Suprapubic skin (tissue), 4 donors: ENCODE data around the gene PLXDC1. TPM values are rescaled to one million over a fixed set of nuclear protein-coding genes. Genes with fewer than 3 reads are reported as not detected.
"Not testable (repeated sequence)": the region's sequence is repeated elsewhere in the genome, so short reads cannot be mapped to it uniquely, and the experiment has no call there.

ENCODE experiments used
- DNase-seq, 2 donors: peaks; one replicate each; pipeline ENCODE4 v3.0.0-alpha.2; 2019; ENCODE audit warnings: low spot score in 2 of 2
- H3K27ac ChIP-seq: fragments of 200-600 bp; sonication (generic); one replicate; pipeline ENCODE4 v1.5.1; 2019
- H3K27me3 ChIP-seq: fragments of 200-600 bp; sonication (generic); one replicate; pipeline ENCODE4 v1.5.1; 2019
- H3K36me3 ChIP-seq: fragments of 200-600 bp; sonication (generic); one replicate; pipeline ENCODE4 v1.5.1; 2019
- H3K4me1 ChIP-seq: fragments of 200-600 bp; sonication (generic); one replicate; pipeline ENCODE4 v1.5.1; 2019
- H3K4me3 ChIP-seq: fragments of 200-600 bp; sonication (generic); one replicate; pipeline ENCODE4 v1.5.1; 2019; ENCODE audit warnings: mild to moderate bottlenecking
- H3K9me3 ChIP-seq: fragments of 200-600 bp; sonication (generic); one replicate; pipeline ENCODE4 v1.5.1; 2019
- CTCF ChIP-seq, 2 donors: fragments of 200-600 bp in 1 of 2; fragments of 450-650 bp in 1 of 2; sonication (generic) in 1 of 2; IDR thresholded peaks; one replicate each; pipeline ENCODE4 v1.5.1; 2016 to 2019; ENCODE audit warnings: antibody characterized with exemption in 2 of 2, mild to moderate bottlenecking in 1 of 2, moderate library complexity in 1 of 2
- EP300 ChIP-seq: sonication (generic); formaldehyde crosslinking; IDR thresholded peaks from one replicate; pipeline ENCODE4 v1.6.1; 2017; ENCODE audit warnings: antibody characterized with exemption
- POLR2A ChIP-seq, 2 donors: fragments of 450-650 bp; IDR thresholded peaks; one replicate each; pipeline ENCODE4 v1.6.1; 2017; ENCODE audit warnings: antibody characterized with exemption in 2 of 2, mild to moderate bottlenecking in 2 of 2, moderate library complexity in 2 of 2
- POLR2AphosphoS5 ChIP-seq, 3 donors: sonication (generic); formaldehyde crosslinking; IDR thresholded peaks; one replicate each; pipeline ENCODE4 v1.6.1; 2017; ENCODE audit warnings: antibody characterized with exemption in 3 of 3
- WGBS: methylation state at CpG from one replicate; pipeline ENCODE4 v1.1.5; 2018; 5-methylcytosine and 5-hydroxymethylcytosine counted together
- total RNA-seq, 4 donors: library from RNA; depleted of rRNA; stranded (reverse); fragments of >200 nt; gene quantifications; one replicate each; pipeline ENCODE4 v1.1.0, GENCODE V29; 2016

Gene PLXDC1
- total RNA-seq, 4 donors from 2014 or later: 5.3 to 14.1 (median 6.3) TPM

GRCh38 chr17:39138431-39139160 lies 12.8 kb downstream of the PLXDC1 start:
- no peak for TF ChIP-seq EP300
- no peak for TF ChIP-seq POLR2A (IDR thresholded peaks at IDR 0.05)
- TF ChIP-seq CTCF (IDR thresholded peaks at IDR 0.05): no peak
- H3K36me3 ChIP-seq: no peaks in the 10 kb centered on the region
- no peaks in the 10 kb centered on the region for H3K9me3 ChIP-seq
- no peak overlapping the region for H3K27ac ChIP-seq
- peaks cover 25% of the 10 kb centered on the region for H3K4me1 ChIP-seq
- no peak for DNase-seq
- H3K4me3 ChIP-seq: no peak overlapping the region
- H3K27me3 ChIP-seq: no peaks in the 10 kb centered on the region
- 63% methylated on average over 13 of the region's 13 CpGs for WGBS

GRCh38 chr17:39134878-39135277 lies 16.6 kb downstream of the PLXDC1 start:
- no peak overlapping the region for H3K27ac ChIP-seq
- no peak overlapping the region for H3K4me3 ChIP-seq
- no peaks in the 10 kb centered on the region for H3K27me3 ChIP-seq
- peaks cover 18% of the 10 kb centered on the region for H3K4me1 ChIP-seq
- WGBS: 73% methylated on average over 5 of the region's 6 CpGs
- DNase-seq: no peak
- no peaks in the 10 kb centered on the region for H3K36me3 ChIP-seq
- TF ChIP-seq POLR2AphosphoS5 (IDR thresholded peaks at IDR 0.05): no peak
- TF ChIP-seq POLR2A (IDR thresholded peaks at IDR 0.05): no peak
- no peaks in the 10 kb centered on the region for H3K9me3 ChIP-seq

GRCh38 chr17:39132192-39132610 lies 19.2 kb downstream of the PLXDC1 start:
- Histone ChIP-seq H3K4me1 (no peaks in the 10 kb centered on the region), H3K27ac (no peak overlapping the region), H3K9me3 (no peaks in the 10 kb centered on the region), H3K4me3 (no peak overlapping the region), H3K27me3 (no peaks in the 10 kb centered on the region), H3K36me3 (no peaks in the 10 kb centered on the region)
- 76% methylated on average over 7 of the region's 7 CpGs for WGBS
- TF ChIP-seq CTCF (IDR thresholded peaks at IDR 0.05): no peak
- TF ChIP-seq POLR2A (IDR thresholded peaks at IDR 0.05): no peak
- TF ChIP-seq POLR2AphosphoS5 (IDR thresholded peaks at IDR 0.05): no peak
- TF ChIP-seq EP300: no peak
- DNase-seq: no peak

GRCh38 chr17:39131616-39132015 lies 19.8 kb downstream of the PLXDC1 start:
- Histone ChIP-seq H3K36me3 (no peaks in the 10 kb centered on the region), H3K4me1 (no peaks in the 10 kb centered on the region), H3K9me3 (no peaks in the 10 kb centered on the region), H3K4me3 (no peak overlapping the region), H3K27me3 (no peaks in the 10 kb centered on the region), H3K27ac (no peak overlapping the region)
- 86% methylated on average over 6 of the region's 6 CpGs for WGBS
- TF ChIP-seq CTCF (IDR thresholded peaks at IDR 0.05) (no peak), EP300 (no peak), POLR2AphosphoS5 (IDR thresholded peaks at IDR 0.05) (no peak), POLR2A (IDR thresholded peaks at IDR 0.05) (no peak)
- DNase-seq: no peak

- no peak for DNase-seq
- TF ChIP-seq POLR2A (IDR thresholded peaks at IDR 0.05): no peak
- Histone ChIP-seq H3K4me3 (no peak overlapping the region), H3K27ac (no peak overlapping the region), H3K36me3 (no peaks in the 10 kb centered on the region), H3K27me3 (no peaks in the 10 kb centered on the region), H3K9me3 (no peaks in the 10 kb centered on the region), H3K4me1 (no peaks in the 10 kb centered on the region)
- WGBS: 93% methylated on average over 3 of the region's 3 CpGs
Observed at GRCh38 chr17:39130205-39130604, 21.2 kb downstream of the PLXDC1 start.

GRCh38 chr17:39129544-39129943 lies 21.9 kb downstream of the PLXDC1 start:
- H3K27ac ChIP-seq, H3K36me3 ChIP-seq, H3K9me3 ChIP-seq, DNase-seq, H3K4me1 ChIP-seq, H3K4me3 ChIP-seq, H3K27me3 ChIP-seq: not testable (repeated sequence)
- 88% methylated on average over 6 of the region's 6 CpGs for WGBS

- no peaks in the 10 kb centered on the region for H3K9me3 ChIP-seq
- 86% methylated on average over 6 of the region's 6 CpGs for WGBS
- H3K4me1 ChIP-seq: no peaks in the 10 kb centered on the region
- H3K36me3 ChIP-seq: no peaks in the 10 kb centered on the region
- no peak for TF ChIP-seq POLR2AphosphoS5 (IDR thresholded peaks at IDR 0.05)
- no peak for TF ChIP-seq CTCF (IDR thresholded peaks at IDR 0.05)
- no peak for TF ChIP-seq POLR2A (IDR thresholded peaks at IDR 0.05)
- TF ChIP-seq EP300: no peak
- H3K4me3 ChIP-seq: no peak overlapping the region
- H3K27me3 ChIP-seq: no peaks in the 10 kb centered on the region
- DNase-seq: no peak
- H3K27ac ChIP-seq: no peak overlapping the region
Observed at GRCh38 chr17:39126436-39126835, 25.0 kb downstream of the PLXDC1 start.
